MM.1S (cell line): Measurements from ENCODE around the gene SPECC1.

Experiments used
- CTCF ChIP-seq: fragments of 300-600 bp; sonication (generic); IDR thresholded peaks from 2 replicates; pipeline ENCODE4 v1.5.1; 2016; ENCODE audit warnings: antibody characterized with exemption, low read length, mixed read lengths
- EZH2 ChIP-seq: fragments of 300-600 bp; sonication (generic); optimal IDR thresholded peaks from 2 replicates; pipeline ENCODE3; 2017; ENCODE audit warnings: low read depth, mild to moderate bottlenecking, antibody characterized with exemption, low read length, mixed read lengths
- EZH2phosphoT487 ChIP-seq: fragments of 300-600 bp; sonication (generic); IDR thresholded peaks from 2 replicates; pipeline ENCODE4 v1.6.1; 2018; ENCODE audit warnings: antibody characterized with exemption, low read length

GRCh38 chr17:20066253-20066652, 57.1 kb downstream of the SPECC1 start:
- TF ChIP-seq CTCF (no peak), EZH2phosphoT487 (no peak), EZH2 (no peak)
